SIG-M5 (cell line): ENCODE measurements around the gene ACACA.
A peak's percentile ranks its signal among the peaks of the same experiment; 100 is the strongest.

Experiments used
- DNase-seq: peaks from one replicate; lab custom pipeline; 2025; lab: John Stamatoyannopoulos, UW

The ACACA gene

DNA sequence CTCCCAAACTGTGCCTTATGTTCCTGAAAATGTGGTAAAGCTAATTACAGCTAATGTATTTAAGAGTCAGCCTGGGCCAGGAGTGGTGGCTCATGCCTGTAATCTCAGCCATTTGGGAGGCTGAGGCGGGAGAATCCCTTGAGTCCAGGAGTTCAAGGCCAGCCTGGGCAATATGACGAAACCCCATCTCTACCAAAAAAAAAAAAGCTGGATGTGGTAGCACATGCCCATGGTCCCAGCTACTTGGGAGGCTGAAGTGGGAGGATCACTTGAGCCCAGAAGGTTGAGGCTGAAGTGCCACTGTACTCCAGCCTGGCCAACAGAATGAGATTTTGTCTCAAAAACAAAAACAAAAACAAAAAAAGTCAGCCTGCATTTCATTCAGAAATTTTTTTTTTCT is 64.0 kb downstream of the ACACA start:
- DNase-seq, result no peak

- no peak for DNase-seq
Measured at GRCh38 chr17:37340804-37341203, 65.8 kb downstream of the ACACA start.

DNA sequence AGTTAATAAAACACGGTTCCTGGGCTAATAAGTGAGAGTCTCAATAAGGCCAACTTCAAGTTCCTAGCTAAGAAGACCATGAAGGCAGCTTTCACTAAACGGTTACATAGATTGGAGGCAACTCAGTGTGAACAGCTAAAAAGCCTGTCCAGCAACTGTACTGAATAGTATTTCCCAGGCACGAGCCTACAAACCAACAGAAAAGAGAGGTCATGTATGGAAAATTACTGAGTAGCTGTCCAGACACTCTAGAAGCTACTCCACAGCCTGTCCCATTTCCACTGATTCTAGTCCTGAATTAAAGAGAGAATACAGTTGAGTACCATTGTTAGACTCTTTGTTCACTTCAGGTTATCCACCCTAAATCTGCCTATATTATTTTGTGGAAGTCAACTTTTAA is 67.3 kb downstream of the ACACA start:
- DNase-seq, result no peak

DNA sequence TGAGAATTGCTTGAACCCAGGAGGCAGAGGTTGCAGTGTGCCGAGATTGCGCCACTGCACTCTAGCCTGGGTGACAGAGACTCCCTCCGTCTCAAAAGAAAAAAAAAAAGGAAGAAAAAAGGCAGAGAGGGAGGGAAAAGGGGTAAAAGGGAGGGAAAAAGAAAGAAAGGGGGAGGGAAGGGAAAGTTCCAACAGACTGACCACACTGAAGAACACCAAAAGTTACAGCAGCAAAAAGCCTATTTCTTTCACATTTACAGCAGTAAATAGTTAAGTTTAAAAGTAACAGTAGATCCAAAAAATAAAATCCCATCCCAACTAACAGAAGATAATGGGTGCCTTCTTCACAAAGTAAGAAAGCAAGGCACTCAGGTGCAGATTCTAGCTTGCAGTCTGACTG is 67.8 kb downstream of the ACACA start:
- no peak for DNase-seq

DNA sequence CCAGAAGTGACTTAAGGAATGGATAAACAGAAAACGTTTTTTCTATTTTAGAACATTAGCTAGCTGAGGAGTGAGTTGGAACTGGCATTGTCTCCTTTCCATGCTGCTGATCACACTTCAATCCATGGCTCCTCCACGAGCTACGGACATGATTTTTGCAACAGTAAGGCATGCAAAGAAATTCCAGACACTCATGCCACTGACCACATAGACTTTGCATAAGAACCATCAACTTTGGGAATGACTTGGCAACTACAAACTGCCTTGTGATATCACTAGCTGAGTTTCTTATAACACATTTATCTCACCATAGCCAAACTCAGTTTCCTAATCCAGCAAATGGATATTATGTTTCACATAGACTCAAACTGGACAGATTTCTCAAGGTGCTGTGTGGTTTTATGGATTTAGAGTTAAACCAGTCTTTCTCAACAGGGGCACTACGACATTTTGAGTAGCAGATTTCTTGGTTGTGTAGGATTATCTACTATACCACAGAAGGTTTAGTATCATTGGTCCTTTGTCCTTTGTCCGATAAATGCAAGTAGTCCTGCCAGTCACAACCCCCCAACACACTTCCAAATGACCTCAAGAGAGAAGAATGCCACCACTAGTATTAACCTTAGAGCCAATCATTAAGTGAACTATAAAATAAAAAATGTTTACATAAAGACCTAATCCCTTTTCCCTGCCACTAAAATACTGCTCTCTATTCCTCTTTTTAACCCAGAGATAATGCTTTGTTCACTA is 79.1 kb downstream of the ACACA start:
- no peak for DNase-seq

- DNase-seq, result no peak
Measured at GRCh38 chr17:37322826-37323561, 83.6 kb downstream of the ACACA start.

DNA sequence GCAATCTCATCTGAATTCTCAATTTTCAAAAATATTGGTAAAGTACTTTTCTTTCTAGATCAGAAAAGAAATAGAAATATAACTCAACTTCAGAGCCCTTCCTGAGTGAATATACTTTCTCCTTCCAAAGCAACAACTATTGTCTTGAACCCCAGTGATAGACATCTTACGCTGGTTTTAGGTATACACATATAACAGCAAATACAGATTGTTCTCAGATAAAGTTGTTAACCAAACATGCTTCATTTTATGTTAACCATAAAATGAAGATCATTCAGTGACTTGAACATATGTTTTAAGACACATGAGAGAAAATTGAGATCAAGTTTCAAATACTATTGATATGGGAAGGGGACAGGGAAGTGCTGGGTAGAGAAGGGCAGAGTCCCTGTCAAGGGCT is 84.5 kb downstream of the ACACA start:
- no peak for DNase-seq

DNA sequence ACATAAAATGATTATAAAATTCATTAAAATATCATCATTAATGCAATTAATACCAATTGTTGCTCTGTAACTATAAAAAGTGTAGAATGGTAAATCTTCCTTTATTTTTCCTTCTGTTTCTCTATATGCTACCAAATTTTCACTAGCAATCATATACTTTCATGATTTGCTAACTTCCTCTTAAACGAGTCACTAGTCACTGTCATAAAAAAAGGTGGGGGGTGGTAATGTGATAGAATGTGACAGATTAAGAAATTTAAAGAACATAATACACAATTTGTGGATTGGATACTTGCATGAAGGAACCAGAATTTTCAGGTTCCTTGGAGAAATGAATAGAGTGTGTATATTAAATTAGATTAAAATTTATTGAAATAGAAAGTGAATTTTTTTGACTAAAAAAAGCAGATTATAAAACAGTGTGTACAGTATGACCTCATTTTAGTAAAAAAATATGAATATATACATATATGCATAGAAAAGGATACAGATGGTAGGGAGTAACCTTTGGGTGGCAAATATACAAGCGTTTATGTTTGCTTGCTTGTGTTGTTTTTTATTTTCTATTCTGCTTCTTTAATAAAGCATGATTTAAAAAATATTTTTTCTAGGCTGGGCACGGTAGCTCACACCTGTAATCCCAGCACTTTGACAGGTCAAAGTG is 87.6 kb downstream of the ACACA start:
- no peak for DNase-seq

DNA sequence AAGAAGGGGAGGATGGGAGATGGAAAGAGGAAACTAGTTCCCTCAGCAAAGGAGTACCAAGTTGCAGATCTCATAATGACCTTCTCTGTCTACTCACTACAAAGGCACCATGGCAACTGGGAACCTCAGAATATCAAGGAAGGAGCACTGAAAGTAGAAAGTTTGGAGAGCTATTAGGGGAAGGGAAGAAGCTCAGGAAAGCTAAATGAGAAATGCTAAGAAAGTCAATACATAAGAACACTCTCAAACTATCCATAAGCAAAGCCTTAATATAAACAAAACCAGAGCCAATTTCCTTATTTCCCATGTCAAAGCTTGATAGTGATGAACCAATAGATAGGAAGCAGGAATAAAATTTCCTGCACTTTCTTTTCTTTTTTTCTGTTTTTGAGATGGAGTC is 88.8 kb downstream of the ACACA start:
- no peak for DNase-seq

GRCh38 chr17:37315601-37316000 is 91.0 kb downstream of the ACACA start:
- DNase-seq, result no peak

DNA sequence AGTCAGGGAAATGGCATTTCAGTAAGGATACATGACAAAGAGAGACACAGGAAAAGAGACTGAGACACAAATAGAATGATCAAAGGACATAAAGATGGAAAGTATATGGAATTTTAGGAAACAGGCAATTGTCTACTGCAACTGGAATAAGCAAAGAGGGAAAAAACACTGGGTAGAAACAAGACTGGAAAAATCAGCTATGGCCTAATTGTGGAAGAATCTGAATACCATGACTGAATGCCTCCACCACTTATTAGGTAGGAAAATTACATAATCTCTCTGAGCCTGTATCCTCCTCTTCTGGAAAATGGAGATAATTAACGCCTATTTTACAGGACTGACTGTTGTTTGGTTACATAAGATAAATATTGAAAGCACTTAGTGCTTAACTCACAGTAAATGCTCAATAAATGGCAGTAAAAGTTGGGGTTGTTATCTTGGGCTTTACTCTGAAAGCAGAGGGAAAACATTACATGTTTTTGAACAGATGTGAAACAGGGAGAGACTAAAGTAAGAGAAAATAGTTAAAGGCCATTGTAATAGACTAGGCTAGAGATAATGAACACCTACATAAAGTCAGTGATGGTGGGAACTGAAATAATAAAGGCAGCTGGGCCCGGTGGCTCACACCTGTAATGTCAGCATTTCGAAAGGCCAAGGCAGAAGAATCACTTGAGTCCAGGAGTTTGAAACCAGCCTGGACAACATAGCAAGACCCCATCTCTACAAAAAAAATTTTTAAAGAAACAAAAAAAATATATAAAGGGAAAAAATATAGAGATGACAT is 94.3 kb downstream of the ACACA start:
- no peak for DNase-seq

GRCh38 chr17:37310940-37311339 is 95.7 kb downstream of the ACACA start:
- no peak for DNase-seq

GRCh38 chr17:37309051-37309450 is 97.6 kb downstream of the ACACA start:
- no peak for DNase-seq

DNA sequence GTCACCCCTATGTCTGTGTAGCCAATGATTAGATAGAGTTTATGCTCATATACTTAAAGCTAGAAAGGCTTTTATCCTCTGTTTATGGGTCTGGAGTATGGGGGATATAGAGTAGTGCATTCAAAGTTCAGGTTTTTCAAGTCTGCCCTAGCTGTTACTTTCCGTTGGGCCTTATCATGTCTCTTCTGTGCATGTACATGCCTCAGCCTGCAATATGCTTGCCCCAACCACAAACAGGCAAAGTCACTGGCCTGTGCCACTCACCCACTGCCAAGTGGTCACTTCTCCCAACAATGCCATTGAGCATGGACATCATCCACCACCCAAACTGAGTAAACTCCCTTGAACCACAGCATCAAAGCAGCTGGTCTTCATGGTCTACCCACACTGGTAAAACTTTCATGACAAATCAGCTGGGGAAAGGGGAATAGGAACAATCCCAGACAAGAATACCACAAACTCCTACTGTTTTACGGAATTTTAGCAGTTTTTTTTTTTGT is 101.2 kb downstream of the ACACA start:
- no peak for DNase-seq

GRCh38 chr17:37301288-37301687 is 105.3 kb downstream of the ACACA start:
- DNase-seq, result no peak

DNA sequence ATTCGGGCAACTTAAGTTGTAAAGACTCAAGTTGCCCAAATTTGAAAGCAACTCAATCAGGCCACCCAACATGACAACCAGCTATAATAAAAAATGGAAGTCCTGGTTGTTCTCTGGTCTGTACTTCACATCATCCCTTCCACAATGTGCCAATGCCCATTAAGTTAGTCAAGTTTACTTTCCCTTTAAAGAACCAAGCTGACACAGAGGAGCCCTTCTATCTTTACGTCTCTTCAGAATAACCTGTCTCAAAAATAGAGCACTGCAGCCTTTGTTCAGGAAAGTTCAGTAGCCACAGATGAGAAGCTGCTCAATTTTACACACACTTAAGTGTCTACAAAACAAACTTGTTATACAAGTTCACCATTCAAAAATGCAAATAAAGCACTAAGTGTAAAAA is 106.0 kb downstream of the ACACA start:
- DNase-seq, result no peak

GRCh38 chr17:37299257-37299980 is 107.2 kb downstream of the ACACA start:
- DNase-seq, result no peak

DNA sequence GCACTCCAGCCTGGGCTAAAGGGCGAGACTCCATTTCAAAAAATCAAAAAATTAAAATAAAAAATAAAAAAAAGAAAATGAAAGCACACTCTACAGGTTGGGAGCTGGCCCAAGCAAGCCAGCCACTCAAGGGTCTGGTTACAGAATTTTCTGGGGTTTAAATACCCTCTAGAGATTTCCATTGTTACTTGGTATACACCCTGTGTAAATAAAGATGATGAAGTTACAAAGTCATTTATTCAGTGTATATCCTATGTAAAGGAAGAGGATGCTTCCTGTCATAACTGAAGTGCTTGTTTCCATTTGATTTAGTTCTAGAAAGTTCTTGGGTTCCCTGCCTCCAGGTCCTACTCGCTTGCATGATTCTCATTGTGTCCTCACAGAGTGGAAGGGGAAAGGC is 110.7 kb downstream of the ACACA start:
- DNase-seq, result no peak

DNA sequence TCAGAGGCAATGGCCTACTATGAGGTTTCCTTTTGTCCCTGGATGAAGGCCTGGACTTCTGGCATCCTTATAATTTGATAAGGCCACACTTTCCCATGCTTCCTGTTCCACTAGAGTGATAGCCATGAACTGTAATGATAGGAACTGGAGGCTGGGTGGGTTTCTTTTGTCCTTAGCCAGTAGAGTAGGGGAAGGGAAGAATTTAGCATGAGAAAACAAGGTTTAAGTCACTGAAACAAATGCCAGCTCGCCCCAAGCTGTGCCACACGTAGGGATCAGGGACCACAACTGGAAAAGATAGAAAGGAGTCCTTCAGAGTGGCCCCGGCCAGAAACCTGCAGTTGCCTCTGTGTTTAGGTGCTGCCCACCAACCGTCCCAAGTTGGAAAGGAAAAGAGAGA is 111.7 kb downstream of the ACACA start:
- no peak for DNase-seq

GRCh38 chr17:37293770-37294169 is 112.9 kb downstream of the ACACA start:
- no peak for DNase-seq

GRCh38 chr17:37292429-37293139 is 114.1 kb downstream of the ACACA start:
- DNase-seq, result peak; percentile 47
